Measurements from ENCODE around the gene FLAD1.
A peak's percentile ranks its signal among the peaks of the same experiment; 100 is the strongest.

FLAD1 gene

DNA sequence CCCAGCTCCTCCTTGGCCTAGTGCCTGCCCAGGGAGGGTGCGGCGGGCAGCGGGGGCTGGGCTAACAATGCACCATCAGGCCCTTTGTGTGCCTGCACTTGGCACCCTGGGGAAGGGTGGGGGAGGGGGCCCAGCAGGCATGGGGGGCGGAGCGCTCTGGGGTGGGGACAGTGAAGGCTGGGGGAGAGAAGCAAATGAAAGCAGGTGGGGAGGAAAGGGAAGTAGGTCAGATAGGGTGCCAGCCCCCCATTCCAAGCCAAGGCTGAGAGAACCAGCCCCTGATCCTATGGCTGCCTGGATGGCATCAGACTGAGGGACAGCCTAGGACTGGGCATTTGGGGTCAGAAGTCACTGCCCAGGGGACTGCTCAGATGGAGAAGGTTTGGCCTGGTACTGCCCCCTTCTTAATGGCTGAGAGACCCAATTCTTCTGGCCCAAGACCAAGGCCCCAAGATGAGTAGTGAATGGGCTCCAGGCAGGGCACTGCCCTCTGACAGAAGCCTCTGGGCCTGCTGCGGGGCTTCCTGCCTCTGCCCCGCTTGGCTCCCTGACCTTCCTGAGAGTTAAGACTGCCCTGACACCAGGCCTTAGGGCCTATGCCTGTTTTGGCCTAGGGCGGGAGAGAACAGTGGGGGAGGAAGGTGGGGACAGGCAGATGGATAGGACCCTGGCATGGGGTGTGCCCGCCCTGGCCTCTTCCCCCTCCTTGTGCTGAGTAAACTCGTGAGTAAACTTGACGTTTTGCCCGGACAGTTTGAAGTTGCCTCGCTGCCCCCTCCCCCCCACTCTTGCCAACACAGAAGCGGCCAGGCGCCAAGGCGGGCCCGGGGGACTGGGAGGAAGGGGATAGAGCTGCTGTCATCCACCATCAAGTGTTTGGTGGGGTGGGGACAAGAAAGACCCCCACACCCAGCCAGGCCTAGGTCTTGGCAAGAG is 22.2 kb downstream of the FLAD1 start:
- DNase-seq, result no peak

DNA sequence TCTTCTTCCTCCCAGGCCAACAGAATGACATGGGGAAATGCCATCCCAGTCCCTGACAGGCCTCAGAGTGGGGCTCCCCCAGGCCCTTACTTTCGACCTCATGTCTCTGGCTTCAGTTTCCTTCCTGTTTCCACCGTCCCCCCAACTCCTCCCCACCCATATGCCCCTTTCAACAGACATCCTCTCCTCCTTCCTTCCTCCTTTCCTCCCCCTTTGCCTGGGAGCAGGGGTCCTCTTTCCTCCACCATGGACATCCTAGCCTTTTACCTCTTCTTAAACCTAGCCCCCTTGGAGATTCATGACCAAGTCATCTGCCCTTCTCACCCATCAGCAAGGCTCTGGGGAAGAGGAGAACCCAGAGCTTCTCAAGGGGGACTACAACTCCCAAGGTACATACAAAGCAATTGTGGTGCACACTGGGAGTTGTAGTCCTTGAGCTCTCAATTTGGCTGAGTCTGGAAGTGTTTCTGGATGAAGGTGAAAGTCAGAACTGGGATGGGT is 23.5 kb downstream of the FLAD1 start:
- no peak for DNase-seq

DNA sequence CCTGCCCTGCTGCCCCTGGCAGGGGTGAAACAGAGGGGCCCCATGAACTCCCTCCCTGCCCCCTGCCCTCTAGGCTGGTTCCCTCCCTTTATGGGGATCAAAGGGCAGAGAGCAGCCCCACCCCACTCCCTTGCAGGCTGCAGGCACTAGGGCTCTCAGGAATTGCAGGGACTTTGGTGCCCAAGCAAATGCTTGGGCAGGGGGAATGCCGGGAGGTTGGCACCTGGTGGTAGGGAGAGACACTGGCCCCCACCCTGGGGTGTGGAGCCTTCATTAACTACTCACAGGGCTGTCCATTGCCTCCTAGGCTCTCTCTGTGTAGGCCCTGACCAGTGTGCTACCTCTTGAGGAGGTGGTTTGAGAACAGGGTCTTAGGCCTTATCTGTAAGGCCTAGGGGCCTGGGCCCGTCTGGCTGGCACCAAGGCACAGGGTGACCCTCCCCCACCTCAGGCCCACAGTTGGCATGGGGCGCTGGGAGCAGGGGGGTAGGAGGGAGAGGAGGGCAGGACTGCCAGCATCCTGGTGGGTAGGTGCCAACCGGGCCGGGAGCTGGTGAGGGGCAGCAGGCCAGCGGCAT is 24.2 kb downstream of the FLAD1 start:
- no peak for DNase-seq

DNA sequence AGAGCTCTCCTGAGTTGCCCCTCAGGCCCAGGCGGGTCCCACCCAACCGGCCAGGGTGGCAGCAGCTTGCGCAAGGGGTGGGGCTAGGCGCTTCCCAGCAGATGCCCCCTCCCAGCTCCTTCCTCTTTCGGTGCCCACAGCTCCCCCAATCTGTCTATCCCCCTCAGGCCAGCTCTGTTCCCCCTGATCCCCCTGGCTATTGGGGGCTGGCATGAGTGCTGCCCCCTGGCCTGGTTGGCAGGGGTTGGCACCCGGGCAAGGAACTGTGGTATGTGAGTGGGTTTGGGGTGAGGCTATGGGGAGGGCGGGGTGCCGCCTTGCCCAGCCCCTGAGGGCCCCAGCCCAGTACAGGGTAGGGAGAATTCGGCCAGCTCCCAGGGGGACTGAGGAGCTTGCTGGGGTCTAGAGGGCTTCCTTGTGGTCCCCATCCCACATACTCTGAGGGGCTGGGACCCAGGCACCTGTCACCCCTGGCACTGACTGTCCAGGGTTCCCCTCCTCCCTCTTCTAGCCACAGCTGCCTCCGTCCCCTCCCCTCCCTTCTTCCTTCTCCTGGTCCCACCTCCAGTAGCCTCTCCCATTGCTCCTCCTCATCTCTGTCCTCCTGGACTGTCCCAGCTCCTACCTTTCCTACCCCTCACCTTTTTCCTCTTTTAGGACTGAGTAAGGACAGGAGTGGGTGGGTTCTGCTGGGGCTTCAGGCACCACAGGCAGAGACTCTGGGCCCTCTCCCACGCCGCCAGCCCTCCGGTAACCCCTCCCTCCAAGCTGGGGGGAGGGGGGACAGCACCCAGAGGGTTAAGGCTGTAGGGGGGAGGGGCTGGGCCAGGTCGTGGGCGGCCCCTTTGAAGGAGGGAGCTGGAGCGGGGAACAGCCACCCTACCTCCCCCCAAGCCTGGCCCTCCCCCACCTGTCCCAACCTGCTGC is 25.1 kb downstream of the FLAD1 start:
- DNase-seq, result no peak

DNA sequence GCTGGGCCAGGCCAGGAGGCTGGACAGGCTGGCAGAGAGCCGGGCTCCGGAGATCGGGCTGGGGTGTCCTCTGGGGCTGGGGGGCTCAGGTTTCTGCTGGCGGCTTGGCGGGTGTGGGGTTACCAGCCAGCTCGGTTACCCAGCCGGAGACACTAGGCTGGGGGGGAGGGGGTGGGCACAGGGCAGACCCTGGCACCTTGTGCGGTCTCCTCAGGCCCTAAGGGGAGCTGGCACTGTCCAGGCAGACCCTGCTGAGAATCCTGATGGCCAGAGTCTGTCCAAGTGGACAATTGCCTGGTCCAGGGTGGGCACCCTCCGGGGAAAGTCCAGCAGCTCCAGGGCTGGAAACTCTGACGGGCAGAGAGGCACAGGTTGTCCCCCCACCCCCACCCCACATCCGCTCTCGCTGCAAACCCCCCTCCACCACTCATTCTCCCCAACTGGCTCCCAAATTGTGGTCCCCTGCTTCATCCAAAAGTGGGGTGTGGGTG is 26.1 kb downstream of the FLAD1 start:
- DNase-seq, result no peak

DNA sequence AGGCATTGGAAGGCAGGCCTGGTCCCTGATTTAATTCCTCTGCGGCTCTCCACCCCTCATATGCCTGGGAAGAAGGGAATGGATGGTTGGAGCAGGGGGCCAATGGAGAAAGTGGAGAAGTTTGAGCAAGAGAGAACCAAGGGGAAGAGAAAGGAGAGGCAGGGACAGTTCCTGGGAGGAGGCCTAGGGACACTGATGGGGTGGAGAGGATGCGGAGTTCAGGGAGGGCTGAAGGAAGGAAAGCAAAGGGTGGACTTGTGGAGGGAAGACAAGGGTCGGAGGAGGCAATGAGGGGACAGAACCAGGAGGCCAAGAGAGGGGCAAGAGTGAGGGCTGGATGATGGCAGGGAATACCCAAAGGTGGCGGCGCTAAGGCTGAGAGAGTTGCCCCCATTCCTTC is 26.6 kb downstream of the FLAD1 start:
- no peak for DNase-seq

DNA sequence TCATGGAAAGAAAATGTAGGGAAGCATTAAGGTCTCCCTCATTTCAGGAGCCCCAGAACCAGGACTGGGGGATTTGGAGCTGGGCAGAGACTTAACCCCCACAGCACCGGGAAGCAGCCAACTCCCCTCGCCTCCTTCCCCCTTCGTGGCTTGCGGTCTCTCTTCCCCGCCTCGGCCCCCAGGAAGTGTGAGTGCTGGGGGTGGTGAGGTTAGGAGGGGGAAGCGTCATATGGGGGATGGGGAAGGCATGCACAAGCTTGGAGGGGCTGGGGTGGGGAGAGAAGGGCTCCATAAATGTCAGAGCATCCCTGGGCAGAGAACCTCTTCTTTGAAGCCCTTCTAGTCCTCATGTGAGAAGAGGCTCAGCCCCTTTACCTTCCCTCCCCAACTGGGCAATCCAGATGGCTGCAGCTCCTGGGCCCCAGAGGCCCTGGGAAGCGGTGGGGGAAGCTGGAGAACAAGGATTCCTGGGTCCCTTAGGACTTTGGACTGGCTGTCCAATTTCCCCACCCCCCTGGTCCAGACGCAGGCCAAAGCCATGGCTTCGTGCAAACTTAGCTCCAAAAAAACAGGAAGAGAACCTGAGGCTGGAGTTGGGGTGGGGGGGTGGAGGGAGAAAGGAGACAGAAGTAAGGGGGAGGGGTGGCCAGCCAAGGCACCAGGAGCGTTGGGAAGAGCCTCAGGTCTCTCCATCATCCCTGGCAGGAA is 27.2 kb downstream of the FLAD1 start:
- no peak for DNase-seq

DNA sequence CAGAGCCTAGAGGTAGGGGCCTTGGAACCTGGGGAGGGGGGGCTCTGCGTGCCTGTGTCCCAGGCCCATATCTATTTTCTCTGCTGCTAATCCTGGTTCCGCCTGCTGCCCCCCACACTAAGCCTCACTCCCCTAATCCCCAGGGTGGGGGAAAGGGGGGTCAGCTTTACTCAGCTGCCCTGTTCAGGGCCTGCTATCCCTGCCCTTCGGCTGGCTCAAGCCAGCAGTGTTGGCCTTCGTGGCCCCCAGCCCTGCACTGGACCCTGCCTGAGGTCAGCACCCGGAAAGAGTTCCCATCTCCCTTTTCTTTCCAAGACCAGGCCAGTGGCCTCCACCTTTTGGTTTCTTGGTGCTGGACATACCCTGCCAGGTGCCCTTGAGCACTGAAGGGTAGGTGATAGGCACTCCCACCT is 27.9 kb downstream of the FLAD1 start:
- DNase-seq, result no peak

DNA sequence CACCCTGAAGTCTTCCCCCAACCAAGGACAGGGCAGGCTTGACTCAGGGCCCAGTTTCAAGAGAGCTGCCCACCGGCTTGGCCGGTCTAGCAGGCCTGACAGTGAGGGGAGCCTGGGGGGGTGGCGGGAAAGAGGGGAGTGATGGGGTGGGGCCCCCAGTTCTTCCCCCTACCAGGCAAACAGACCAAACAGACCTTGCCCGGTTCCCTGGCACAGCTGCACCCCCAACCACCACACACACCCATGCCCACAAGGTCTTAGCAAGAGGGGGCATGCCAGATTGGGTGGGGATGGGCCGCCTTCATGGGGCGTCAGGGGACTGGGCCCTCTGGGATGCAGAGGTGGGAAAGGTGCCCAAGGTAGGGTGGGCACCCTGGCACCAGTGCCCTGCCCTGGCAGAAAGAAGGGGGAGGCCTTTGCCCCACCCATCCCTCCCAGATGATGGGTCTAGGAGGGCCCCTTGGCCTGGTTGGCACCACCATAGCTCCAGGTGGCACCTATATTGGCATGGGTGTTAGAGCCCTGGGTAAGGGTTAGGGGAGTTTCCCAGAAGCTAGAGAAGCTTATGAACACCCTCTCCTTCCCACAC is 28.4 kb downstream of the FLAD1 start:
- DNase-seq, result no peak

DNA sequence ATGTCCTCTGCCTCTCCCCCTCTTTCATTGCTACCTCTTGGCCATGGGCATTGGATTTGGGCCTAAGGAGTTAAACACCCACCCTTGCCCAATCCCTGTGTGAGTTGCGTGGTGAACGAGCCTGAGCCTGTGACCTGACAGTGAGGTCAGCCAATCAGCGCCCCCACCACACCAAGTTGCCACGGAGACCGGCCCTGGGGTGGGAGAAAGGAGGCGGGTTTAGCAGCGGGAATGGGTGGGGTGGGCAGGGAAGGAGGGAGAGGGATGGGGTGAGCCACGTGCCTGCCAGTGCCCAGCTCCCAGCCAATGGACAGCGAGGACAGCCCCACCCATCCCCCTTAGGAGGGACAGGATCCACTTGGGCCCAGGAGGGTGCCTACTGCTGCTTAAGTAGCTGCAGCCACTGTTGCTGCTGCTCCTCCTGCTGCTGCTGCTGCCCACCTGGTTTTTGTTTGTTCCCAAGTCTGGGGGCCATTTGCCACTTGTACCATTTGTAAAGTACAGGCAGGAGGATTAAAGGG is 28.9 kb downstream of the FLAD1 start:
- no peak for DNase-seq

DNA sequence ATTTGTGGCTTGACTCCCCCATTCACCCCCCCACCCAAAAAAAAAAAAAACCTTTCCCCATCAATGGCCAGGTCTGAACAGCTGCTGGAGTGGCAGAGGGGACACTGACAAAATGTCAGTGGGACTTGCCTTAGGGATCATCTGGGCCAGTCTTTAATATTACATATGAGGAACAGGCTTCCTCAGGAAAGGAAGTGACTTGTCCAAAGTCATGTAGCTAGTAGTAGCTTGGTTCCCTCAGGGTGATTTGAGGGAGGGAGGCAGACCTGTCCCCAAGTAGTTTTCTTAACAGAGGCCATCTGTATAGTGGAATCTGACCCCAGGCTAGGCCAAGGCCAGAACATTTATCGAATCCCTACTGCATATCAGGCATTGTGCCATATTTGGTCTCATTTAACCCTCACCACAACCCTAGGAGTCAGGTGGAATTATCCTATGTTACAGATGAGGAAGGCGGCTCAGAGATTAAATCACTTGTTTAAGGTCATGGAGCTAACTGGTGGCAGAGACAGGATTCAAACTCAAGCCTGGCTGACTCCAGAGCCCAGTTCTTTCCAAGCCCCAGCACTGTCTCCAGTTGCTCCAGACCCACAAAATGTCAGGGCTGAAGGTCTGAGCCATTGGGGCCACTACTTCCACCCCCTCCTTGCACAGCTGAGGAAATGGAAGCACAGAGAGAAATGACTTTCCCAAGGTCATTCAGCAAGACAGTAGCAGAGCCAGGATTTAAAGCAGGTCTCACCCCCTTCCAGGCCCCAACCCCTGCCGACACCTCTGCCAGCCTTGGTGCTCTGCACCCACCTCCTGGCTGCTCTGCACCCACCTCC is 29.8 kb downstream of the FLAD1 start:
- DNase-seq, result no peak

DNA sequence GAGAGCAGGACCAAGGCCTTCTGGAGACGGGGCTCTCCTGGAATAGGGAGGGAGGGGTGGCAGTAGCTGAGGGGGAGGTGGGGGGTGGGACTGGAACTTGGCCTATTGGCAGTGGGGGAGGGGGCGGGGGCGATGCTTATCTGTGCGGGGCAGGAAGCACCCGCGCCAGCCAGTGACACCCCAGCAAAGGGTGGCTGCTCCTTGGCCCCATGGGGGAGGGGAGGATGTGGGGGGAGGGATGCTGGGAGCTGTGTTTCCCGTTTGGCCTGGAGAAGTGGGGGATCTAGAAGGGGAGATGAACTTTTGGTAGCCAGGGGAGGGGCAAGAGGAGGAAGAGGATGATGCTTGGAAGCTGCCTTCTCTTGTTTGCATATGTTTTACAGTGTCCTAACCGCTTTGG is 30.5 kb downstream of the FLAD1 start:
- DNase-seq, result no peak

DNA sequence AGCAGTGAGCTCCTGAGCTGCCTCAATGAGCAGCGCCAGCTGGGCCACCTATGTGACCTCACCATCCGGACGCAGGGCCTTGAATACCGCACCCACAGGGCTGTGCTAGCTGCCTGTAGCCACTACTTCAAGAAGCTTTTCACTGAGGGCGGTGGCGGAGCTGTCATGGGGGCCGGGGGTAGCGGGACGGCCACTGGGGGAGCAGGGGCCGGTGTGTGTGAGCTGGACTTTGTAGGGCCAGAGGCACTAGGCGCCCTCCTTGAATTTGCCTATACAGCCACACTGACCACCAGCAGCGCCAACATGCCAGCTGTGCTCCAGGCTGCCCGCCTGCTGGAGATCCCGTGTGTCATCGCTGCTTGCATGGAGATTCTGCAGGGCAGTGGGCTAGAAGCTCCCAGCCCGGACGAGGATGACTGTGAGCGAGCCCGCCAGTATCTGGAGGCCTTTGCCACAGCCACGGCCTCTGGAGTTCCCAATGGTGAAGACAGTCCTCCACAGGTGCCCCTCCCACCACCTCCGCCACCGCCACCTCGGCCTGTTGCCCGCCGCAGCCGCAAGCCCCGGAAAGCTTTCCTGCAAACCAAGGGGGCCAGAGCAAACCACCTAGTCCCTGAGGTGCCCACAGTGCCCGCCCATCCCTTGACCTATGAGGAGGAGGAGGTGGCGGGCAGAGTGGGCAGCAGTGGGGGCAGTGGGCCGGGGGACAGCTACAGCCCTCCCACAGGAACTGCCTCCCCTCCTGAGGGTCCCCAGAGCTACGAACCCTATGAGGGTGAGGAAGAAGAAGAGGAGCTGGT is 31.8 kb downstream of the FLAD1 start:
- DNase-seq, result no peak

DNA sequence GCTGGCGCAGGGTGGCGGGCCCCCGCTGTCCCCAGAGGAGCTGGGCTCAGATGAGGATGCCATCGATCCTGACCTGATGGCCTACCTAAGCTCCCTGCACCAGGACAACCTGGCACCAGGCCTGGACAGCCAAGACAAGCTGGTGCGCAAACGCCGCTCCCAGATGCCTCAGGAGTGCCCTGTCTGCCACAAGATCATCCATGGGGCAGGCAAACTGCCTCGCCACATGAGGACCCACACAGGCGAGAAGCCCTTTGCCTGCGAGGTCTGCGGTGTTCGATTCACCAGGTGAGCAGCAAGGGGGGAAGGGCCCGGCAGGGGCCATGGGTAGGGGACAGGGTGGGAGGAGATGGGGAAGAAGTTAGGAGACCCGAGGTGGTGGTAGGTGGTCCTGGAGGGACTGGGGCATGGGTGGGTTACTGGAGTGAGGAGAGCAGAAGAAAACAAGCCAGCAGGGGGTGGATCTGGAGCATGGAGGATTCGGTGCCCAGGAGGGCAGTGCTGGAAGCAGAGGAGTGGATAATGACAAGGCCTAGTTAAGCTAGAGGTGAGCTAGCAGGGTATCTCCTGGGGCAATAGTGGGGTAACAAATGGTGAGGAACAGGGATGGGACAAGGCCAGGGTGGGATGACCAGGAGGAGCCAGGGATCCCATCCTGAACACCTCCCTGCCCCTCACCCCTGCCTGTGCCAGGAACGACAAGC is 32.5 kb downstream of the FLAD1 start:
- no peak for DNase-seq

DNA sequence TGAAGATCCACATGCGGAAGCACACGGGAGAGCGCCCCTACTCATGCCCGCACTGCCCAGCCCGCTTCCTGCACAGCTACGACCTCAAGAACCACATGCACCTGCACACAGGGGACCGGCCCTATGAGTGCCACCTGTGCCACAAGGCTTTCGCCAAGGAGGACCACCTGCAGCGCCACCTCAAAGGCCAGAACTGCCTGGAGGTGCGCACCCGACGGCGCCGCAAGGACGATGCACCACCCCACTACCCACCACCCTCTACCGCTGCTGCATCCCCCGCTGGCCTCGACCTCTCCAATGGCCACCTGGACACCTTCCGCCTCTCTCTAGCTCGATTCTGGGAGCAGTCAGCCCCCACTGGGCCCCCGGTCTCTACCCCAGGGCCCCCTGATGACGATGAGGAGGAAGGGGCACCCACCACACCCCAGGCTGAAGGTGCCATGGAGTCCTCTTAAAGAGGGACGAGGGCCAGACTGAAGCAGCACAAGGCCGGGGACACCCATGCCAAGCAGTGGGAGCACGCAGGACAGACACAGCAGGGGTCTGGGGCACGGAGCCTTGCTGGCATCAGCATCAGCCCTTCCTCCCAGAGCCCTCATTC is 33.2 kb downstream of the FLAD1 start:
- no peak for DNase-seq

DNA sequence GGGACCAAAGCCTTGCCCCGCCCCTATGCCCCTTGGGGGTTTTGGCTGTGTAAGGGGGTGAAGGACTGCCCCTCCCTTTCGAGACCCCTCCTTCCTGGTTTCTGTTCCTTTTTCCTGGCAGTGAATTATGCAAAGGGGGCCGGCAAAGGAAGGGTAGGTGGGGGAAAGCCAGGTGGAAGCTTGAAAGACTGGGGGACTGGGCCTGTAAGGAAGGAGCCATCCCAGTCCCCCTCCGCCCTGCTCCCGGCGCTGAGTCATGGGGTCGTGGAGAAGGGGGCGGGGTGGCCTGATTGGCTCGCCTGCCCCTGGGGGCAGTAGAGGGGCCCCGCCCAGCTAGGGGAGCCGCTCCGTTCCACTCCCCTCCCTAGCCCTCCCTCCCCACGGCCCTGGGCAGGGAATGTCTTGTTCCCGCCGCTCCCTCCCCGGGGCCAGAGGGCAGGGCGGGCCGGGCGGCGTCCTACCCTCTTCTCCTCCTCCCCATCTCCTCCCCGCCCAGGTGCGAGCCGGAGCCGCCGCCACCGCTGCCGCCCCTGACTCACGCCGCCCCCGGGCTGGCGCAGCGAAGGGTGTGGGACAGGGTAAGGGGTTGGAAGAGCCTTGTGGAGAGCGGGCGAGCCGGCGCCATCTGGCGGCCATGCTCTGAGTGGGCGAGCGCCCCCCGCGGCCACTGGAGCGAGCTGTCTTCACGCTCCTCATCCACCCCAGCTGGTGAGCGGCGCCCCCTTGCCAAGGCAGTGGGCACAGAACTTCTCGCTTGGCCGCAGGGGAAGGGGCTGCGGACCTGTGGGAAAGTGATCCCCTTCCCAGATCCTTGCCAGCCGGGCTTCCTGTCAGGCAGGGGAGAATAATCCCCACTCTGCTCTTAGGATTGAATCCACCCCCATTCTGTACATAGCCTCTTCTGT is 34.1 kb downstream of the FLAD1 start:
- DNase-seq, result peak; percentile 89

DNA sequence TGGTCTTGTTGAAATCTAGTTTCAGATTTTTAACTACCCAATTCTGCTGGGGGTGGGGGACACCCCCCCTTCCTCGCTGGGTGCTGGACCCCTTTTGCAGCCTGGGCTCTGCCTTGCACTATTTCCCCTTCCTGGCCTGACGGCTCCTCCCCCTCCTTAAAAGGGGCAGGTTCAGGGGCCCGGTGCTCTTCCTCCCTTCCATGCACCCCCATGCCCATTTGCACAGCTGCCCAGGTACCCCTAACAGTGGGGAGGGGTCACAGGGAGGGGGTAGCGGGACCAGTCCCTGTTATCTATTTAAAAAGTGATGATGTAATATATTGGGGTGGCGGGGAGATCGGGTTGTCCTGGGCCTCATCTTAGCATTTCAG is 34.8 kb downstream of the FLAD1 start:
- DNase-seq, result no peak
